K562 (cell line): ENCODE data around the gene PKLR. TPM values are rescaled to one million over a fixed set of nuclear protein-coding genes. Genes with fewer than 3 reads are reported as not detected.

Experiments
- BRD4 ChIP-seq: fragments of 200-600 bp; sonication (generic); IDR thresholded peaks from 2 replicates; pipeline ENCODE4 v1.6.1; 2017; ENCODE audit warnings: inconsistent platforms
- DIDO1 ChIP-seq: fragments of 450-650 bp; IDR thresholded peaks from 2 replicates; pipeline ENCODE4 v1.6.1; 2016; ENCODE audit warnings: low read depth, missing biosample characterization, missing genetic modification characterization
- FOXK2 ChIP-seq, 2 experiments: fragments of 450-650 bp; IDR thresholded peaks in 1 of 2; conservative IDR thresholded peaks in 1 of 2; 2 replicates each; pipeline ENCODE4 v1.6.1; 2016; ENCODE audit warnings: low read depth in 2 of 2, mild to moderate bottlenecking in 1 of 2
- GTF2F1 ChIP-seq: IDR thresholded peaks from 2 replicates; pipeline ENCODE4 v1.6.1; 2011; ENCODE audit warnings: low read depth, low read length, improper control_type of control experiment
- KDM5B ChIP-seq: fragments of 200-600 bp; sonication (generic); IDR thresholded peaks from 2 replicates; pipeline ENCODE4 v1.6.1; 2012; ENCODE audit warnings: low read depth, mild to moderate bottlenecking, moderate library complexity, low read length, control low read depth, inconsistent platforms; ENCODE audit not compliant: insufficient replicate concordance
- MTA2 ChIP-seq: fragments of 450-650 bp; IDR thresholded peaks from 2 replicates; pipeline ENCODE4 v1.6.1; 2016; ENCODE audit warnings: low read depth
- PCBP2 ChIP-seq: fragments of 200-400 bp; formaldehyde crosslinking; IDR thresholded peaks from 2 replicates; pipeline ENCODE4 v1.6.1; 2018; ENCODE audit warnings: low read length, low read depth, mild to moderate bottlenecking, moderate library complexity; ENCODE audit not compliant: poor library complexity, severe bottlenecking
- PHF20 ChIP-seq: fragments of 450-650 bp; IDR thresholded peaks from 2 replicates; pipeline ENCODE4 v1.6.1; 2018; ENCODE audit not compliant: partially characterized antibody
- RCOR1 ChIP-seq, 2 experiments: IDR thresholded peaks; 2 replicates each; pipeline ENCODE4 v1.6.1; 2012; ENCODE audit warnings: low read depth in 2 of 2, low read length in 2 of 2, borderline replicate concordance in 1 of 2, improper control_type of control experiment in 1 of 2
- SREBF1 ChIP-seq: fragments of 150-350 bp; IDR thresholded peaks from 2 replicates; pipeline ENCODE4 v1.6.1; 2014; ENCODE audit warnings: antibody characterized with exemption, low read depth, low read length, borderline replicate concordance
- ZBTB17 ChIP-seq: fragments of 450-650 bp; formaldehyde crosslinking; IDR thresholded peaks from 2 replicates; pipeline ENCODE4 v1.4.0; 2020; ENCODE audit warnings: mild to moderate bottlenecking
- ZBTB7A ChIP-seq: IDR thresholded peaks from 2 replicates; pipeline ENCODE4 v1.6.1; 2011; ENCODE audit warnings: low read depth, mild to moderate bottlenecking, low read length, moderate library complexity, borderline replicate concordance; ENCODE audit not compliant: control insufficient read depth
- ZKSCAN8 ChIP-seq: fragments of 200-800 bp; sonication (Bioruptor generic); IDR thresholded peaks from 2 replicates; pipeline ENCODE4 v1.6.1; 2016; ENCODE audit warnings: missing genetic modification characterization, missing compliant biosample characterization
- ZNF780A ChIP-seq: fragments of 250-450 bp; sonication (Bioruptor Pico); IDR thresholded peaks from 2 replicates; pipeline ENCODE4 v1.5.0; 2021; ENCODE audit warnings: mild to moderate bottlenecking
- ZNF830 ChIP-seq: fragments of 250-450 bp; sonication (Bioruptor Pico); IDR thresholded peaks from 2 replicates; pipeline ENCODE4 v1.5.0; 2021; ENCODE audit warnings: mild to moderate bottlenecking
- ZZZ3 ChIP-seq: fragments of 450-650 bp; IDR thresholded peaks from 2 replicates; pipeline ENCODE4 v1.6.1; 2016; ENCODE audit warnings: antibody characterized with exemption, mild to moderate bottlenecking, moderate library complexity
- polyA plus RNA-seq, 8 experiments: library from polyadenylated mRNA; depleted of rRNA in 4 of 8; stranded (reverse) in 5 of 8; unstranded in 3 of 8; fragments of >200 nt; fragmentation: Nextera tagmentation in 2 of 8; fragmentation: Illumina TruSeq in 1 of 8; extraction: Ambion mirVana in 2 of 8; extraction: Trizol in 1 of 8; gene quantifications; 2 replicates each; pipeline versions ENCODE4 v1.2.1 to v1.2.3, GENCODE V29; 2011 to 2014; ENCODE audit warnings: inconsistent platforms in 1 of 8, missing spikeins in 1 of 8
- total RNA-seq, 7 experiments: library from RNA; depleted of rRNA in 6 of 7; stranded (reverse); fragments of >200 nt in 6 of 7; fragmentation: Illumina TruSeq in 2 of 7; extraction: Trizol in 2 of 7; gene quantifications; 2 replicates each; pipeline versions ENCODE4 v1.2.1 to v1.2.3, GENCODE V29; 2011 to 2021; ENCODE audit warnings: low replicate concordance in 1 of 7
- TF ChIP-seq, protein P1 (sequence below): fragments of 450-650 bp; IDR thresholded peaks from 2 replicates; pipeline ENCODE4 v1.6.1; 2016; ENCODE audit warnings: borderline replicate concordance
- TF ChIP-seq, protein P2 (sequence below): IDR thresholded peaks from 3 replicates; pipeline ENCODE4 v1.6.1; 2011; ENCODE audit warnings: borderline replicate concordance, mild to moderate bottlenecking, moderate library complexity; ENCODE audit not compliant: insufficient read length; ENCODE audit errors: extremely low read depth
- TF ChIP-seq, protein P3 (sequence below): fragments of 450-650 bp; formaldehyde crosslinking; IDR thresholded peaks from 2 replicates; pipeline ENCODE4 v1.4.0; 2020; ENCODE audit warnings: mild to moderate bottlenecking, moderate library complexity

PKLR gene
- total and polyA plus RNA-seq, 9 of the 15 experiments (the other 6 are each of a cell fraction or from before 2014, with no cell fraction given) = 10.7 to 78.4 (median 38.2) TPM

- TF ChIP-seq, protein P1, sequence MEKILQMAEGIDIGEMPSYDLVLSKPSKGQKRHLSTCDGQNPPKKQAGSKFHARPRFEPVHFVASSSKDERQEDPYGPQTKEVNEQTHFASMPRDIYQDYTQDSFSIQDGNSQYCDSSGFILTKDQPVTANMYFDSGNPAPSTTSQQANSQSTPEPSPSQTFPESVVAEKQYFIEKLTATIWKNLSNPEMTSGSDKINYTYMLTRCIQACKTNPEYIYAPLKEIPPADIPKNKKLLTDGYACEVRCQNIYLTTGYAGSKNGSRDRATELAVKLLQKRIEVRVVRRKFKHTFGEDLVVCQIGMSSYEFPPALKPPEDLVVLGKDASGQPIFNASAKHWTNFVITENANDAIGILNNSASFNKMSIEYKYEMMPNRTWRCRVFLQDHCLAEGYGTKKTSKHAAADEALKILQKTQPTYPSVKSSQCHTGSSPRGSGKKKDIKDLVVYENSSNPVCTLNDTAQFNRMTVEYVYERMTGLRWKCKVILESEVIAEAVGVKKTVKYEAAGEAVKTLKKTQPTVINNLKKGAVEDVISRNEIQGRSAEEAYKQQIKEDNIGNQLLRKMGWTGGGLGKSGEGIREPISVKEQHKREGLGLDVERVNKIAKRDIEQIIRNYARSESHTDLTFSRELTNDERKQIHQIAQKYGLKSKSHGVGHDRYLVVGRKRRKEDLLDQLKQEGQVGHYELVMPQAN = peak; percentile 31; the same call in 1 of the 2 replicates
- no peak for TF ChIP-seq ZBTB7A
- no peak for TF ChIP-seq ZKSCAN8 (CRISPR knock-in tag)
- peak; percentile 78 for TF ChIP-seq ZBTB17 (CRISPR knock-in tag)
- no peak for TF ChIP-seq PCBP2
- TF ChIP-seq, protein P2, sequence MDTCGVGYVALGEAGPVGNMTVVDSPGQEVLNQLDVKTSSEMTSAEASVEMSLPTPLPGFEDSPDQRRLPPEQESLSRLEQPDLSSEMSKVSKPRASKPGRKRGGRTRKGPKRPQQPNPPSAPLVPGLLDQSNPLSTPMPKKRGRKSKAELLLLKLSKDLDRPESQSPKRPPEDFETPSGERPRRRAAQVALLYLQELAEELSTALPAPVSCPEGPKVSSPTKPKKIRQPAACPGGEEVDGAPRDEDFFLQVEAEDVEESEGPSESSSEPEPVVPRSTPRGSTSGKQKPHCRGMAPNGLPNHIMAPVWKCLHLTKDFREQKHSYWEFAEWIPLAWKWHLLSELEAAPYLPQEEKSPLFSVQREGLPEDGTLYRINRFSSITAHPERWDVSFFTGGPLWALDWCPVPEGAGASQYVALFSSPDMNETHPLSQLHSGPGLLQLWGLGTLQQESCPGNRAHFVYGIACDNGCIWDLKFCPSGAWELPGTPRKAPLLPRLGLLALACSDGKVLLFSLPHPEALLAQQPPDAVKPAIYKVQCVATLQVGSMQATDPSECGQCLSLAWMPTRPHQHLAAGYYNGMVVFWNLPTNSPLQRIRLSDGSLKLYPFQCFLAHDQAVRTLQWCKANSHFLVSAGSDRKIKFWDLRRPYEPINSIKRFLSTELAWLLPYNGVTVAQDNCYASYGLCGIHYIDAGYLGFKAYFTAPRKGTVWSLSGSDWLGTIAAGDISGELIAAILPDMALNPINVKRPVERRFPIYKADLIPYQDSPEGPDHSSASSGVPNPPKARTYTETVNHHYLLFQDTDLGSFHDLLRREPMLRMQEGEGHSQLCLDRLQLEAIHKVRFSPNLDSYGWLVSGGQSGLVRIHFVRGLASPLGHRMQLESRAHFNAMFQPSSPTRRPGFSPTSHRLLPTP = no peak
- peak; percentile 70 for TF ChIP-seq KDM5B
- 0 out of 4 replicates have a peak, but pooled peaks of 1 of the 2 experiments have one; percentile 2 for TF ChIP-seq RCOR1 (IDR thresholded peaks at IDR 0.05; ENCODE audit: borderline replicate concordance in 1 of 2, low read depth in 2 of 2, low read length in 2 of 2)
- TF ChIP-seq ZZZ3 = no peak
- TF ChIP-seq MTA2 = no peak
- no peak for TF ChIP-seq GTF2F1
- TF ChIP-seq ZNF830 (CRISPR knock-in tag) = no peak
- TF ChIP-seq PHF20 = peak; percentile 6
- peak; percentile 5 to 59; a peak in 1 of 4 replicates for TF ChIP-seq FOXK2 (conservative IDR thresholded peaks at IDR 0.05 in 1 of 2, IDR thresholded peaks at IDR 0.05 in 1 of 2; ENCODE audit: low read depth in 2 of 2)
- no peak for TF ChIP-seq ZNF780A (CRISPR knock-in tag)
- TF ChIP-seq BRD4 = 0 out of 2 replicates have a peak, but pooled peaks have one; percentile 29
- TF ChIP-seq SREBF1 = peak; percentile 99
- TF ChIP-seq, protein P3, sequence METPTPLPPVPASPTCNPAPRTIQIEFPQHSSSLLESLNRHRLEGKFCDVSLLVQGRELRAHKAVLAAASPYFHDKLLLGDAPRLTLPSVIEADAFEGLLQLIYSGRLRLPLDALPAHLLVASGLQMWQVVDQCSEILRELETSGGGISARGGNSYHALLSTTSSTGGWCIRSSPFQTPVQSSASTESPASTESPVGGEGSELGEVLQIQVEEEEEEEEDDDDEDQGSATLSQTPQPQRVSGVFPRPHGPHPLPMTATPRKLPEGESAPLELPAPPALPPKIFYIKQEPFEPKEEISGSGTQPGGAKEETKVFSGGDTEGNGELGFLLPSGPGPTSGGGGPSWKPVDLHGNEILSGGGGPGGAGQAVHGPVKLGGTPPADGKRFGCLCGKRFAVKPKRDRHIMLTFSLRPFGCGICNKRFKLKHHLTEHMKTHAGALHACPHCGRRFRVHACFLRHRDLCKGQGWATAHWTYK (CRISPR knock-in tag) = no peak; the same call in 1 of the 2 replicates
- TF ChIP-seq DIDO1 (tag) = 0 out of 2 replicates have a peak, but pooled peaks have one; percentile 34
Observed at GRCh38 chr1:155308493-155309422, 7.5 kb upstream of the PKLR start, which contains the start of gene FDPS (continued).
